Activated CD4-positive, alpha-beta memory T cell treated with anti-CD3 and anti-CD28 coated beads for 36 hours (primary cell): ENCODE measurements around the gene NADSYN1. TPM values are rescaled to one million over a fixed set of nuclear protein-coding genes. Genes with fewer than 3 reads are reported as not detected.

Source experiments
- CTCF ChIA-PET: fragments of 350-600 bp; sonication (Branson Sonifier 250); formaldehyde crosslinking; loops from one replicate; lab custom pipeline; 2021; ENCODE audit warnings: antibody characterized with exemption, inconsistent platforms; lab: Charles Lee
- POLR2A ChIA-PET: fragments of 350-600 bp; sonication (Branson Sonifier 250); formaldehyde crosslinking; loops from one replicate; lab custom pipeline; 2021; ENCODE audit warnings: antibody characterized with exemption; lab: Charles Lee
- DNase-seq: peaks from one replicate; pipeline ENCODE4 v3.0.0-alpha.2; 2020
- H3K27ac Mint-ChIP-seq: one replicate; pipeline ENCODE4 v1.8.0; 2021; ENCODE audit warnings: mixed read lengths
- H3K27me3 Mint-ChIP-seq: one replicate; pipeline ENCODE4 v1.8.0; 2021; ENCODE audit warnings: mixed read lengths
- H3K36me3 Mint-ChIP-seq: one replicate; pipeline ENCODE4 v1.8.0; 2021; ENCODE audit warnings: mixed read lengths
- H3K4me1 Mint-ChIP-seq: one replicate; pipeline ENCODE4 v1.8.0; 2021; ENCODE audit warnings: low read depth, mixed read lengths
- H3K4me3 Mint-ChIP-seq: one replicate; pipeline ENCODE4 v1.8.0; 2021; ENCODE audit warnings: mild to moderate bottlenecking, mixed read lengths
- H3K9me3 Mint-ChIP-seq: one replicate; pipeline ENCODE4 v1.8.0; 2021; ENCODE audit warnings: mixed read lengths
- intact Hi-C: fragments of 100-400 bp; cut with micrococcal nuclease; formaldehyde crosslinking; loops from one replicate; pipeline ENCODE4 v1.15.1; 2023
- total RNA-seq, 2 experiments: library from RNA; stranded (reverse); gene quantifications; one replicate each; pipeline ENCODE4 v1.2.3, GENCODE V29; 2021

Gene NADSYN1
- total RNA-seq, 2 experiments from 2014 or later: 85.0 to 91.9 TPM

GRCh38 chr11:71472357-71472885 lies 19.4 kb downstream of the NADSYN1 start:
- Mint-ChIP-seq H3K27me3 (no peaks in the 10 kb centered on the region), H3K4me1 (no peaks in the 10 kb centered on the region), H3K36me3 (peaks cover 41% of the 10 kb centered on the region), H3K4me3 (no peak overlapping the region), H3K27ac (no peak overlapping the region), H3K9me3 (no peaks in the 10 kb centered on the region)
- DNase-seq: no peak
- intact Hi-C loops: no loop called here
- POLR2A ChIA-PET: no interaction called here
- CTCF ChIA-PET: no interaction called here

- ChIA-PET POLR2A (no interaction called here), CTCF (no interaction called here)
- no peaks in the 10 kb centered on the region for H3K27me3 Mint-ChIP-seq
- H3K36me3 Mint-ChIP-seq: peaks cover 39% of the 10 kb centered on the region
- H3K4me1 Mint-ChIP-seq: no peaks in the 10 kb centered on the region
- H3K4me3 Mint-ChIP-seq: no peak overlapping the region
- DNase-seq: no peak
- H3K27ac Mint-ChIP-seq: no peak overlapping the region
- intact Hi-C loops: no loop called here
- no peaks in the 10 kb centered on the region for H3K9me3 Mint-ChIP-seq
These were observed 20.2 kb downstream of the NADSYN1 start for GRCh38 chr11:71472941-71473792.

DNA sequence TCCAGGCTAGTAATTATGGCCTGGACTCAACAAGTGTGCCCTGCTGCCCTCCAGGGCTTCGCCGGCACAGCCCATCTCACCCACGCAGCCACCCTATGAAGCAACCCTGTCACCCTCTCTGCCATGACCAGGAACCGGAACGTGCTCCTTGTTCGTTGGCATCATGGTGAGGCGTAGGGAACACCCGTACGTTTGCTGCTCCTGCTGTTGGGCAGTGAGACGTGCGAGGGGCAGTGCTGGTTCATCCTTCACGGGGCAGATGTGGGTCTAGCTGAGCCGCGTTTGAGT lies 20.7 kb downstream of the NADSYN1 start:
- DNase-seq: no peak
- Mint-ChIP-seq H3K4me1 (no peaks in the 10 kb centered on the region), H3K9me3 (no peaks in the 10 kb centered on the region), H3K27me3 (no peaks in the 10 kb centered on the region), H3K27ac (no peak overlapping the region), H3K4me3 (no peak overlapping the region), H3K36me3 (peaks cover 40% of the 10 kb centered on the region)
- ChIA-PET CTCF (no interaction called here), POLR2A (no interaction called here)
- intact Hi-C loops: no loop called here

- H3K9me3 Mint-ChIP-seq: no peaks in the 10 kb centered on the region
- no peak for DNase-seq
- POLR2A ChIA-PET: no interaction called here
These were observed 21.3 kb downstream of the NADSYN1 start for GRCh38 chr11:71474141-71474770.

GRCh38 chr11:71474771-71475483 lies 21.9 kb downstream of the NADSYN1 start:
- H3K4me1 Mint-ChIP-seq: no peaks in the 10 kb centered on the region
- no peaks in the 10 kb centered on the region for H3K9me3 Mint-ChIP-seq
- POLR2A ChIA-PET: no interaction called here
- H3K36me3 Mint-ChIP-seq: peaks cover 42% of the 10 kb centered on the region
- H3K27me3 Mint-ChIP-seq: no peaks in the 10 kb centered on the region
- CTCF ChIA-PET: no interaction called here
- H3K4me3 Mint-ChIP-seq: no peak overlapping the region
- intact Hi-C loops: no loop called here
- H3K27ac Mint-ChIP-seq: no peak overlapping the region
- no peak for DNase-seq

More at GRCh38 chr11:71474141-71474770, 21.3 kb downstream of the NADSYN1 start:
- CTCF ChIA-PET: no interaction called here
- intact Hi-C loops: no loop called here
- H3K27ac Mint-ChIP-seq: no peak overlapping the region
- no peaks in the 10 kb centered on the region for H3K4me1 Mint-ChIP-seq
- peaks cover 36% of the 10 kb centered on the region for H3K36me3 Mint-ChIP-seq
- no peaks in the 10 kb centered on the region for H3K27me3 Mint-ChIP-seq
- no peak overlapping the region for H3K4me3 Mint-ChIP-seq

DNA sequence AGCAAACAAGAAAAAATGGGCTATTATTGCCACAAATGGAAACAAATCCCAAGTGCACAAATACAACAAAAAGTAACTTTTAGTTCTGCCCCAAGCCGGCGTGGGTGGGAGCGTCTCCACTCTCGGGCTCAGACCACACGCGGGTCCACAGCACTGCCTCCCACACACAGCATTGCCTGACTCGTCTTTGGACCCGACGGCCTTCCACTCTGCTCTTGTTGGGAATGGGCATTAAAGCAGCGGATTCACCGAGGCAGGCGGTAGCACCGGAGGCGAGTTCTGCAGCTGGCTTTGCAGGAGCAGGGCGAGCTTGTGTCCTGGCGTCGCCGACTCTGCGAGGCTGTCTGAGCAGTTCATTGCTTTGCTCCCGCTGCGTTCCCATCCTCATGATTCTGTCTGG lies 23.0 kb downstream of the NADSYN1 start:
- no peak overlapping the region for H3K27ac Mint-ChIP-seq
- ChIA-PET POLR2A (no interaction called here), CTCF (no interaction called here)
- peaks cover 44% of the 10 kb centered on the region for H3K36me3 Mint-ChIP-seq
- no peaks in the 10 kb centered on the region for H3K9me3 Mint-ChIP-seq
- H3K4me1 Mint-ChIP-seq: no peaks in the 10 kb centered on the region
- no peak for DNase-seq
- no peaks in the 10 kb centered on the region for H3K27me3 Mint-ChIP-seq
- no peak overlapping the region for H3K4me3 Mint-ChIP-seq
- intact Hi-C loops: no loop called here

GRCh38 chr11:71476926-71477640 lies 24.1 kb downstream of the NADSYN1 start:
- POLR2A ChIA-PET: no interaction called here
- intact Hi-C loops: no loop called here
- Mint-ChIP-seq H3K4me1 (no peaks in the 10 kb centered on the region), H3K9me3 (no peaks in the 10 kb centered on the region), H3K36me3 (peaks cover 48% of the 10 kb centered on the region), H3K27me3 (no peaks in the 10 kb centered on the region), H3K27ac (no peak overlapping the region), H3K4me3 (no peak overlapping the region)
- CTCF ChIA-PET: no interaction called here
- DNase-seq: no peak

GRCh38 chr11:71477641-71478527 lies 24.9 kb downstream of the NADSYN1 start:
- DNase-seq: no peak
- Mint-ChIP-seq H3K36me3 (peaks cover 48% of the 10 kb centered on the region), H3K4me1 (no peaks in the 10 kb centered on the region), H3K27me3 (no peaks in the 10 kb centered on the region), H3K4me3 (no peak overlapping the region), H3K9me3 (no peaks in the 10 kb centered on the region), H3K27ac (no peak overlapping the region)
- intact Hi-C loops: no loop called here
- ChIA-PET CTCF (no interaction called here), POLR2A (no interaction called here)

DNA sequence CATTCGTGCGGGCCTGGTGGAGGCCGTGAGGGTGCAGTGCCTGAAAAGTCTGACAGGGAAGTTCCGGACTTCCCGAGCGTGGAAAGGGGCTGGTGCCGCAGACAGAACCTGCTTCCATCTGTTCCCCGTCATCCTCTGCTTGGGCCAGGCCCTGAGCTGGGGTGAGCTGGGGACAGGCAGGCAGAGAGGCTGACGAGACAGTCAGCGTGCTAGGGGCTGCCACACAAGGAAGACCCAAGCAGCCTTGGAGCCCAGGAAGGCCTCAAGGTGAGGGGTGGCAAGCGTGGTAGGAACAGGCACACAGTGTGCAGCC lies 25.5 kb downstream of the NADSYN1 start:
- Mint-ChIP-seq H3K4me1 (no peaks in the 10 kb centered on the region), H3K36me3 (peaks cover 51% of the 10 kb centered on the region), H3K27me3 (no peaks in the 10 kb centered on the region), H3K9me3 (no peaks in the 10 kb centered on the region), H3K27ac (no peak overlapping the region), H3K4me3 (no peak overlapping the region)
- no peak for DNase-seq
- intact Hi-C loops: no loop called here
- ChIA-PET CTCF (no interaction called here), POLR2A (no interaction called here)

- Mint-ChIP-seq H3K27me3 (no peaks in the 10 kb centered on the region), H3K4me3 (no peak overlapping the region), H3K4me1 (no peaks in the 10 kb centered on the region), H3K27ac (no peak overlapping the region), H3K9me3 (no peaks in the 10 kb centered on the region), H3K36me3 (peaks cover 66% of the 10 kb centered on the region)
- DNase-seq: no peak
- CTCF ChIA-PET: no interaction called here
- intact Hi-C loops: no loop called here
- POLR2A ChIA-PET: no interaction called here
These were observed 28.3 kb downstream of the NADSYN1 start for GRCh38 chr11:71481101-71481960.

DNA sequence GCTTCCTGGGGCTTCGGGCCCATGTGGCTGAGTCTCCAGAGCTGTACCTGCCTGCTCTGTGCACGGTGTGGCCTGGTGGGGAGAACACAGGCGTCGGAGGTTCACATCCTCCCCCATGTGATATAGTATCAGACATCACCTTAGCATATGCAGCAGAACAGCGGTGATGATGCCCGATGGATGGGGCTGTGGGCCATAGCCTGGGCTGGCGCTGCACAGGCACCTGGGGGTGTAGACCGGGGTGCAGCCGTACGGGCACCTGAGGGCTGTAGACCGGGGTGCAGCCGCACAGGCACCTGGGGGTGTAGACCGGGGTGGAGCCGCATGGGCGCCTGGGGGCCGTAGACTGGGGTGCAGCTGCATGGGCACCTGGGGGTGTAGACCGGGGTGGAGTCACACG lies 29.2 kb downstream of the NADSYN1 start:
- intact Hi-C loops: no loop called here
- POLR2A ChIA-PET: no interaction called here
- no peak overlapping the region for H3K4me3 Mint-ChIP-seq
- H3K27me3 Mint-ChIP-seq: no peaks in the 10 kb centered on the region
- DNase-seq: no peak
- no peaks in the 10 kb centered on the region for H3K9me3 Mint-ChIP-seq
- H3K27ac Mint-ChIP-seq: no peak overlapping the region
- peaks cover 66% of the 10 kb centered on the region for H3K36me3 Mint-ChIP-seq
- H3K4me1 Mint-ChIP-seq: peaks cover 2% of the 10 kb centered on the region
- CTCF ChIA-PET: no interaction called here
